Natural killer cell treated with Interleukin-12 subunit alpha and Interleukin-12 subunit beta and Interleukin-15 and Interleukin-18, amount 100 ng/mL, for 72 hours (primary cell): ENCODE results near the gene COL15A1. TPM values are rescaled to one million over a fixed set of nuclear protein-coding genes. Genes with fewer than 3 reads are reported as not detected.

Source experiments
- ATAC-seq, 2 donors: fragments of 150-1000 bp; cut with Tn5 transposase in 1 of 2; sonication (Bioruptor Pico), chemical (Tn5 transposase) in 1 of 2; 2 replicates each; pipeline ENCODE4 v1.10.0; 2021
- DNase-seq: peaks from one replicate; pipeline ENCODE4 v3.0.0; 2022; ENCODE audit warnings: low spot score
- H3K27ac Mint-ChIP-seq, 2 donors: 1 replicate in 1 of 2; 2 replicates in 1 of 2; pipeline ENCODE4 v1.8.0; 2022; ENCODE audit warnings: mixed read lengths in 2 of 2, mild to moderate bottlenecking in 1 of 2, moderate library complexity in 1 of 2
- H3K27me3 Mint-ChIP-seq, 2 donors: 1 replicate in 1 of 2; 2 replicates in 1 of 2; pipeline ENCODE4 v1.8.0; 2022; ENCODE audit warnings: mixed read lengths in 2 of 2
- H3K36me3 Mint-ChIP-seq: one replicate; pipeline ENCODE4 v1.8.0; 2022; ENCODE audit warnings: mixed read lengths
- H3K4me1 Mint-ChIP-seq, 2 donors: 1 replicate in 1 of 2; 2 replicates in 1 of 2; pipeline ENCODE4 v1.8.0; 2022; ENCODE audit warnings: low read depth in 2 of 2, mixed read lengths in 2 of 2, mild to moderate bottlenecking in 1 of 2
- H3K4me3 Mint-ChIP-seq: one replicate; pipeline ENCODE4 v1.8.0; 2022; ENCODE audit warnings: mixed read lengths
- H3K9me3 Mint-ChIP-seq: 2 replicates; pipeline ENCODE4 v1.8.0; 2022; ENCODE audit warnings: mixed read lengths
- total RNA-seq, 2 donors: library from RNA; stranded (reverse); gene quantifications; one replicate each; pipeline ENCODE4 v1.2.3, GENCODE V29; 2022

COL15A1 gene
- total RNA-seq, 2 donors from 2014 or later: 0.14 to 0.47 TPM

DNA sequence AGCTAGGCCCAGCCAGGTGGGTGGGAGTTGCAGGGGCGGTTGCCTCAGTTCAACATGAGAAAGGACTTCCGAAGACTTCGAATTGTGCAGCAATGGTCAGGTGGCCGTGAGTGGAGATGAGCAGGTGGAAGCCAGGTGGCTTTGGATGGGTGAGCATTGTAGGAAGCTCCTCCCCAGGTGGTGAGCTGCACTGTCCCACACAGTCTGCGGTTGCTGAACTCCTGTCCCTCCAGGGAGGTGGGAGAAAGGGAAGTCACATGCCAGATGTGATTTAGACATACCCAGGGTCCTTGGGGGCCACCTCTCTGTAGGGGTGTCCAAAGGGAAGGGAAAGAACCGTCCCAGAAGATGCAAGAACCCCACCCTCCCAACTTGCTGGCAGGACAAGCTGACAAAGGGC, 30.4 kb downstream of the COL15A1 start:
- DNase-seq: no peak
- no peak for ATAC-seq
- Mint-ChIP-seq H3K27me3 (peaks cover 15 to 16% of the 10 kb centered on the region in 2 donors), H3K36me3 (no peaks in the 10 kb centered on the region), H3K27ac (no peak overlapping the region), H3K4me1 (peaks cover 0 to 9% of the 10 kb centered on the region in 2 donors), H3K4me3 (no peak overlapping the region), H3K9me3 (no peaks in the 10 kb centered on the region)

DNA sequence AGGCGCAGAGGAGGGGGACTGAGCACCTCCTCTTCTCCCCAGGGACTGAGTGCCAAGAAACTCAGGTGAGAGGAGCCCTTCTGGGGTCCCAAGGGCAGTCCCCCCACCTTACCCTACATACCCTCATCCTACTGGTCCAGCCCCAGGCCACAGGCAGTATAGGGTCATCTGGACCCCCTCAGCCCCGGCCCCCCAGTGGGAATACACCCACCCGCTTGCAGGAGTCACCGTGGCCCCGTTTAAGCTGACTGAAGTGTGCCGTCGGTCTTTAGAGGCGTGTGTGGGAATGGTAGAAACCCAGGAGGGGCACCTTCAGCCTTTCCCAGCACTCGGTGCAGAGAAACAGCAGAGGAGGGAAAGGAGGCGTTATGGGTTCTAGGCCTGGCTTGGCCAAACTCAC, 30.8 kb downstream of the COL15A1 start:
- H3K27ac Mint-ChIP-seq: no peak overlapping the region
- ATAC-seq (no peak), DNase-seq (no peak)
- peaks cover 0 to 9% of the 10 kb centered on the region in 2 donors for H3K4me1 Mint-ChIP-seq
- no peaks in the 10 kb centered on the region for H3K9me3 Mint-ChIP-seq
- H3K27me3 Mint-ChIP-seq: peaks cover 15 to 16% of the 10 kb centered on the region in 2 donors
- H3K36me3 Mint-ChIP-seq: no peaks in the 10 kb centered on the region
- no peak overlapping the region for H3K4me3 Mint-ChIP-seq

DNA sequence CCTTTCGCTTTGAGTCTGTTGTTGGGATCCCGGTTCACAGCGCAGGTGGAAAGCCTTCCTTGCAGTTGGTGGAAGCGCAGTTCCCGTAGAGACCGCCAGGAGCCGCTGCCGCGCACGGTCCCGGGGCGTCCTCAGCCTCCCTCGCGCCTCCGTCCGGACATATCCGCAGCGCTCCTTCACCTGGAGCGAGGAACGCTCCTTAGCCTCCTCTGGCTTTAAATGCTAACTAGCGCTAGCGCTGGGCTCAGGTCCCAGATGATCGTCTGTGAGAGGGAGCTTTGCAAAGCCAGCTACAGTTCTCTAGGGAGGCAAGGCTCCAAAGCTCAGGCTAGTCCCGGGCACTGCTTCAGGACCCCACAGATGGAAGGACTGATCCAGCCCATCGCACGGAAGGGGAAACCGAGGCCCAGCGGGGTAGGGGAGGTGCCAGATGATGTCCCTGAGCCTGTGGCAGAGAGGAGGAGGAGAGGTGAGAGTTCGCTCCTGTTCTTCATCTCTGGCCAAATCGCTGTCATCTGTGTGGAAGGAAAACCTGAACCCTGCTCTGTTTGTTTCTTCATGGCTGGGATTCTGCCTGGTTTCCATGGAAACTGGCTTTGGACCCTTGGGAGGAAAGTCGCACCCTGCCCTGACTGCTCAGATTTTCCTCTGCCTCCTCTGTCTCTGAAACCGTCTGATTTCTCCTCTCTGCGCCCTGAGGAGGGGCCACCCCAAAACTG, 31.4 kb downstream of the COL15A1 start:
- Mint-ChIP-seq H3K4me1 (peaks cover 0 to 9% of the 10 kb centered on the region in 2 donors), H3K36me3 (no peaks in the 10 kb centered on the region), H3K4me3 (peak overlapping the region; percentile 34), H3K9me3 (no peaks in the 10 kb centered on the region), H3K27ac (peak overlapping the region in 1 of 2 donors; percentile 28), H3K27me3 (peaks cover 15 to 16% of the 10 kb centered on the region in 2 donors)
- DNase-seq (peak; percentile 85), ATAC-seq (peak; percentile 86 to 90)

DNA sequence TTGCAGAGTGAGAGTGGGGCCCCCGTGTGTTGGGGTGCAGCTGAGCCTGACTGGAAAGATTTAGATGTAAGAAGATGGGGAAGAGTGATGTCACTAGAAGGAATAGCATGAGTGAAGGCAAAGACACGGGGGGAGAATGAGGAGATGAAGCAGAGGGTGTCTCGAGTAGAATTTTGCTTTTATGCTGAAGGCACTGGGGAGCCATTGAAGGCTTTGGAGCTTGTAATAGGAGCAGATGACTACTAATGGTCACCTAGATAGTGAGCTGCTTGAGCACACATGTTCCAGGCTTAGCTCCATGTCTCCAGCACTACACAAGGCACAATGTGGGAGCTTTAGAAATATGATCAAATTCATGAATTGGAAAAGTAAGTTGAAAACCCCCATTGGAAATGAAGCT, 32.1 kb downstream of the COL15A1 start:
- Mint-ChIP-seq H3K27ac (peak overlapping the region in 1 of 2 donors; percentile 28), H3K36me3 (no peaks in the 10 kb centered on the region), H3K4me1 (peaks cover 0 to 9% of the 10 kb centered on the region in 2 donors), H3K4me3 (peak overlapping the region; percentile 34), H3K27me3 (peaks cover 15 to 16% of the 10 kb centered on the region in 2 donors), H3K9me3 (no peaks in the 10 kb centered on the region)
- no peak for ATAC-seq
- DNase-seq: no peak

DNA sequence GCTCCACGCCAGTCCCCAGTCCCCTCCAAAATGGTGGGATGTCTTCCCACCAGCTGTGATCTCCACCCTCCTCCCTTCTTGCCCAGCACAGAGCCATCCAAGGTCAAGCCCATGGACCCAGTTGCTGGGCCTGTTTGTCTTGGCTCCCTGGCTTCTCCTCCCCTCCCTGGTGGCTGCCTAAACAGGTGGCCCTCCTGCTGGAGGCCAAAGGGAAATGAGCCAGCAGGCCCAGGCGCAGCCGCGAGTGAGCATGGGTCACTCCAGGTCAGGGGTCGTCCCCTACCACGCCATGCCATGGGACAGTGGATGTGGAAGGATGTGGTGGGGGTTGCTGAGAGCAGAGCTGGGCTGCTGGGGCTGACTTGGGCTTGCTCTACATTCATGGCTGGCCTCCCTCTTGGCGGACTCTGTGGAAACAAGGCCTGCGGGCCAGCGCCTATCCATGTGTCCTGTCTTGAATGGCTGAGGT, 33.6 kb downstream of the COL15A1 start:
- no peaks in the 10 kb centered on the region for H3K9me3 Mint-ChIP-seq
- DNase-seq (no peak), ATAC-seq (no peak)
- peaks cover 15 to 16% of the 10 kb centered on the region in 2 donors for H3K27me3 Mint-ChIP-seq
- H3K27ac Mint-ChIP-seq: no peak overlapping the region
- H3K4me3 Mint-ChIP-seq: no peak overlapping the region
- H3K36me3 Mint-ChIP-seq: no peaks in the 10 kb centered on the region
- peaks cover 0 to 9% of the 10 kb centered on the region in 2 donors for H3K4me1 Mint-ChIP-seq

DNA sequence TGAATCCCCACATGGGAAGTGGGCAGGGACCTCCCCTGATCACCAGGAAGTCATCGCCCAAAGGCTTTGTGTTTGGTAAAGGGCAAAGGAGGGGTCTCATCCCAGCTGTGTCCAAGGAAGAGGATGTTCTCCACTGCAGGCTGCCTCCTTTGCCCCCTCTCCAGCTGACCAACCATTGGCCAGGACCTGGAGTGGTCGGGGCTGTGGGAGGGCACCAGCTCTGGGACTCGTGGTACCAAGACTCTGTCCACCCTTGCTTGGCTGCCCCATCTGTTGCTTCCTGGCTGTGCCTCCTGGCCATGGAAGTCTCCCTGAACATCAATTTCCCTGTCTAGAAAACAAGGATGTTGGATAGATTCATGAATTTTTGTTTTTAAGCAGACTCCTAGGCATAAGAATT, 34.1 kb downstream of the COL15A1 start:
- H3K9me3 Mint-ChIP-seq: no peaks in the 10 kb centered on the region
- H3K4me1 Mint-ChIP-seq: peaks cover 0 to 9% of the 10 kb centered on the region in 2 donors
- no peak for DNase-seq
- H3K27ac Mint-ChIP-seq: no peak overlapping the region
- no peak for ATAC-seq
- H3K27me3 Mint-ChIP-seq: peaks cover 12% of the 10 kb centered on the region in 2 donors
- H3K36me3 Mint-ChIP-seq: no peaks in the 10 kb centered on the region
- no peak overlapping the region for H3K4me3 Mint-ChIP-seq

DNA sequence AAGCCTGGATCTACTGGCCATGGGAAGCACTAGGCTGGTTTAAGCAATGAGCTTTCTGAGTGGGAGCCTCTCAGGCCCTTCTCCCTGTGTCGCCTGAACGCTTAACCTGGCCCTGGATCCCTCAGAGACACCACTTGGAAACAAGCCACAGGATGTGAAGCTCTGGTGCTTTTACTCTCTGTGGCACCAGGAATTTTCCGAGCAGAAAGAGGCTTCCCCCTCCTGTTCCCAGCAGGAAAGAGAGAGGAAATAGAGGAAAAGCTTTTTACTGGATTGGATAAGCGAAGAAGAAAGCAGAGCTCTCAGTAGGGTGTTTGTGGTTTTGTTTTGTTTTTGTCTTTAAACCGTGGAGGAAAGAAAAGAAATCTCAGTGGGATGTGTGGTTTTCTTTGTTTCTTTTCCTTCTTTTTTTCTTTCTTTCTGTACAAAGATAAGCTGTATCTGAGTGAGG, 34.5 kb downstream of the COL15A1 start:
- H3K9me3 Mint-ChIP-seq: no peaks in the 10 kb centered on the region
- H3K27me3 Mint-ChIP-seq: peaks cover 8 to 9% of the 10 kb centered on the region in 2 donors
- peaks cover 0 to 9% of the 10 kb centered on the region in 2 donors for H3K4me1 Mint-ChIP-seq
- no peak overlapping the region for H3K27ac Mint-ChIP-seq
- H3K4me3 Mint-ChIP-seq: no peak overlapping the region
- ATAC-seq (no peak), DNase-seq (no peak)
- H3K36me3 Mint-ChIP-seq: no peaks in the 10 kb centered on the region

DNA sequence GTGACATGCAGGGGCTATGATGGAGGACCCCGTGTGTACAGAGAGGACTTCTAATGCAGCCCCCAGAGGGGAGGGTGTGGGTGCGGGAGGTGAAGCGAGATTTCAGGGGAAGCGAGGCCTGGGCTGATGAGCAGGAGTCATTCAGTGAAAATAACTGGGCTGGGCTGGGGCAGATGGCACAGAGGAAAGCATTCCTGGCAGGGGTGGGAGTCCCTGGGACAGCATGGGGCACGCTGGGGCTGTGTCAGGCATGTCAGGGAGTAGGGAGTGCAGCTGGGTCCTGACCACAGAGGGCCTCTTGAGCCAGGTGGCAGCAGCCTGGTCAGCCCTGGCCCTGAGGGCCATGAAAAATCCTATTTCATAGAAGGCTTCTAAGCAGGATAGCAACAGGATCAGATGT, 36.6 kb downstream of the COL15A1 start:
- ATAC-seq: no peak
- H3K4me1 Mint-ChIP-seq: peaks cover 0 to 7% of the 10 kb centered on the region in 2 donors
- H3K27ac Mint-ChIP-seq: no peak overlapping the region
- no peaks in the 10 kb centered on the region for H3K9me3 Mint-ChIP-seq
- H3K4me3 Mint-ChIP-seq: no peak overlapping the region
- no peak for DNase-seq
- no peaks in the 10 kb centered on the region for H3K36me3 Mint-ChIP-seq
- H3K27me3 Mint-ChIP-seq: peaks cover 8 to 9% of the 10 kb centered on the region in 2 donors

DNA sequence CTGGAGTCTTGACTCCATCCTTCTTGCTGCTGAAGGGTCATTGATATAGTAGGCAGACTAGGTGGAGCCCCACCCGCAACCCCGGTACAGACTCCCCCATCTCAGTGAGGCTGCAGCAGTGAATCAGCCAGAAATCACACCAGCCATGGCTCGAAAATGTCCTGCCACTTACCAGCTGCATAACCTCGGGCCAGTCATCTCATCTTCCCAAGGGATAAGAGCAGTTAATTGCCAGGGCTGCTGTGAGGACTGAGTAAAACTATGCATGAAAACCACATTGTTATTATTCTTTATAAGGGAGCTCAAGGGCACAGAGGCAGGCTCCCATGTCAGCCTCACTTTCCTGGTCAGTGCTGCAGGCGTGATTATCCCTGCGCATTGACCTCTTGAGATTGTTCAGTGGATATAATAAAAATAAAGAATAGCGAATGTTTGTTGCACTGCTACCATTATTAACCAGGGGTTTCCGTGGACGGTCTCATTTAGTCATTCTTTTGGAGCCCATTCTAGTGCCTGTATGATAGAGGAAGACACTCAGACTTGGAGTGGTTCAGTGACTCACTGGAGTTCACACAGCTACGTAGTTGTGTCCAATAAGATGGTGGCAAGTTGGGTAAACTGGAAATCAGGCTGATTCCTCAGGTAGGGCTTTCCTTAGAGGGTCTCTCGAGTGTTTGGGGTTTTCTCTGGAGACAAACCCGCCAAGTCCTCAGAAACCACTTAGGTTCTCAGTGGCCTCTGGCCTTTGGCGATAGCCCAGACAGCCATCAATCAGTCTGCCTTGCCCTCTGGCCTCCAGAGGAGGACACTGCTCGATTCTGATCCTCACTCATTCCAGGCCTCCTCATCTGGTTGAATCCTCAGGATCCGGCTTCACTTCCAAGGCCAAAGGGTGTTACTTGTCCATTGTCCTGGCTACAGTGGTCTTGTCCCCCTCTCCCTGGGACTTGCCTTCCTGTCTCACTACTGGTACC, 39.9 kb downstream of the COL15A1 start:
- no peaks in the 10 kb centered on the region for H3K4me1 Mint-ChIP-seq
- H3K27me3 Mint-ChIP-seq: no peaks in the 10 kb centered on the region
- no peaks in the 10 kb centered on the region for H3K36me3 Mint-ChIP-seq
- DNase-seq (no peak), ATAC-seq (no peak)
- no peaks in the 10 kb centered on the region for H3K9me3 Mint-ChIP-seq
- no peak overlapping the region for H3K4me3 Mint-ChIP-seq
- no peak overlapping the region for H3K27ac Mint-ChIP-seq

DNA sequence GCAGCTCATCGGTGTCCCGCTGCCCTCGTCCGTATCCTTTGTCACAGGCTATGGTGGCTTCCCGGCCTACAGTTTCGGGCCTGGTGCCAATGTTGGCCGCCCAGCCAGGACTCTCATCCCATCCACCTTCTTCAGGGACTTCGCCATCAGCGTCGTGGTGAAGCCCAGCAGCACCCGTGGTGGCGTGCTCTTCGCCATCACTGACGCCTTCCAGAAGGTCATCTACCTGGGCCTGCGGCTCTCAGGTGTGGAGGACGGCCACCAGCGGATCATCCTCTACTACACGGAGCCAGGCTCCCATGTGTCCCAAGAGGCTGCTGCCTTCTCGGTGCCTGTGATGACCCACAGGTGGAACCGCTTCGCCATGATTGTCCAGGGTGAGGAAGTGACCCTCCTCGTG, 41.9 kb downstream of the COL15A1 start:
- Mint-ChIP-seq H3K27me3 (no peaks in the 10 kb centered on the region), H3K36me3 (no peaks in the 10 kb centered on the region), H3K9me3 (no peaks in the 10 kb centered on the region), H3K4me1 (peaks cover 0 to 3% of the 10 kb centered on the region in 2 donors), H3K27ac (no peak overlapping the region), H3K4me3 (no peak overlapping the region)
- DNase-seq: no peak
- ATAC-seq: no peak

DNA sequence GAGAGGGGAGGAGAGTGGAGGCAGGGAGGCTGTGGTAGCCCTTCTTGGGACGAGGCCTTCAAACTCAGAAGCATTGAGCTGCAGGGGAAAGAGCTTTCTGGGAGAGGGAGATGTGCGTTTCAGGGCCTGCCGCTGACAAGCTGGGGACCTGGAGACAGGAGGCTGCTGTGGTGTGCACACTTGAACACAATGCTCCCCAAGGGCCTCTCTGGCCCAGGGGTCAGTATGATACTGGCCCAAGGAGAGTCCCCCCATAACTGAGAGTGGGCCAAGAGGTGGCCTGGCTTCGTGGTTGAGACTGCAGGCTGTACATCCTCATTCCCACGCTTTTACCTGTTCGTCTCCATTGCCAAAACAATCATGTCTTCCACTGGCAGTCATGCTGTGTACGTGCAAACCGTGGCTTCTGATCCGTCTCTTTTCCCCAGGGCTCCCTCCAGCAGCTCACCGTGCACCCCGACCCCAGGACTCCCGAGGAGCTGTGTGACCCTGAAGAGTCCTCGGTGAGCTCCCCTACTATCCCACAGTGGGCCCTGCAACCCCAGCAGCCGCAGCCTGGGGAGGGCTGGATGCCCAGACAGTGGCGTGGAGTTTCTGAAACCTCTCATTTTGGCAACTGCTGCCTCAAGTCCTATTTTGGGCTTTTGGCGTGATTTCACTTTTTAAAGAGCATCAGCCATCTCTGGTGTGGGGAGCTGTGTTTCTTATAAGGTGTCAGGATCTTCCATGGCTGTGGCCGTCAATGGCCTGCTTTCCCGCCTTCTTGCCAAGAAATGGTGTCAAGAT, 43.4 kb downstream of the COL15A1 start:
- Mint-ChIP-seq H3K4me3 (no peak overlapping the region), H3K9me3 (no peaks in the 10 kb centered on the region), H3K27ac (no peak overlapping the region), H3K27me3 (no peaks in the 10 kb centered on the region), H3K4me1 (peaks cover 0 to 3% of the 10 kb centered on the region in 2 donors), H3K36me3 (no peaks in the 10 kb centered on the region)
- DNase-seq (no peak), ATAC-seq (no peak)

DNA sequence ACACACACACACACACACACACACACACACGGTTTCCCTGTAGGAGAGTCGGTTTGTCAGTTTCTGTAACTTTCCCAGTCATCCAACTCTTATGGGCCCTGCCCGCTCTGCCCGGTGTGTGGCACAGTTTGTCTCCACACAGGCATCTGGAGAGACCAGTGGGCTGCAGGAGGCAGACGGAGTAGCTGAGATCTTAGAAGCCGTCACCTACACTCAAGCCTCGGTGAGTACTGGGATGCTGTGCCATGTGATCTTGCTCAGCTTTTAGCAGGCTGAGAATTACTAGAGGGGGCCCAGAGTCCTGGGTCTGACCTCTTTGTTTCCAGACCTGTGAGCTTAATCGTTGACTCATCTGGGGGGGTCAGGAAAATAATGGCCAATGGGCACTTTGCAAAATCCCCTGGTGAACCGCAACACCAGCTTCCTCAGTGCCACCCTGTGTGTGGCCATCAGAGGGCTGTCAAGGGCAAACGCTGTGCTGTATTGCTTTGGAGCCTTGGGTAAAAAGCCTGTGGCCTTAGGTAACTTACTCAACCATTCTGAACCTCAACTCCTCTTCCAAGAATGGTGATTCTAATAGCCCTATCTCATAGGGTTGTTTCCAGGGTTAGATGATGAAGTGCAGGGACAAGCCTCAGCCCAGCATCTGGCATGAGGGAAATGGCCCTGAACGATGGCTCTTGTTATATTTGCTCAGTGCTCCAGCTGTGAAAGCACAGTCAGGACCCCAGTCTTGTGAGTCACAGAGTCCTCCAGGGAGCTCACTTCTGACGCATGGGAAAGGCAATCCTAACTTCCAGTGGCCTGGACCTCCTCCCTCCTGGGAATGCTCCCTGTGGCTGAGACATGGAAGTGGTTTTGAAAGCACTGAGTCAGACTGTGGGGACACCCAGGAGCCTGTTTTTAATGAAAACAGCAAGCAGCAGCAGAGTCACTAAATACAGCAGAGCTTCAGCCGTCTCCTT, 45.6 kb downstream of the COL15A1 start:
- H3K4me3 Mint-ChIP-seq: no peak overlapping the region
- ATAC-seq (peak; percentile 39 to 40), DNase-seq (no peak)
- no peaks in the 10 kb centered on the region for H3K36me3 Mint-ChIP-seq
- H3K9me3 Mint-ChIP-seq: no peaks in the 10 kb centered on the region
- peaks cover 0 to 9% of the 10 kb centered on the region in 2 donors for H3K4me1 Mint-ChIP-seq
- H3K27me3 Mint-ChIP-seq: peaks cover 0 to under 1% of the 10 kb centered on the region in 2 donors
- no peak overlapping the region for H3K27ac Mint-ChIP-seq
